B cell (primary cell): Measurements from ENCODE around the gene ZNF329. TPM values are rescaled to one million over a fixed set of nuclear protein-coding genes. Genes with fewer than 3 reads are reported as not detected.

Experiments used
- ATAC-seq: fragments of 200-7000 bp; cut with Tn5 transposase; one replicate; pipeline ENCODE4 v1.10.0; 2021; ENCODE audit warnings: low read depth, mild to moderate bottlenecking, moderate number of reproducible peaks, moderate library complexity
- CTCF ChIA-PET: fragments of 350-600 bp; sonication (Branson Sonifier 250); formaldehyde crosslinking; loops from one replicate; lab custom pipeline; 2021; ENCODE audit warnings: antibody characterized with exemption, inconsistent platforms; lab: Charles Lee
- POLR2A ChIA-PET: fragments of 350-600 bp; sonication (Branson Sonifier 250); formaldehyde crosslinking; loops from one replicate; lab custom pipeline; 2021; ENCODE audit warnings: antibody characterized with exemption; lab: Charles Lee
- DNase-seq: peaks from one replicate; pipeline ENCODE4 v3.0.0; 2013
- H2AFZ ChIP-seq: 2 replicates; pipeline ENCODE4 v1.6.1; 2012; ENCODE audit warnings: mild to moderate bottlenecking, low read depth, low read length; ENCODE audit not compliant: insufficient read depth, poor library complexity, severe bottlenecking
- H3K27ac ChIP-seq, 2 donors: 1 replicate in 1 of 2; 2 replicates in 1 of 2; pipeline ENCODE4 v1.5.1; 2012 to 2013; ENCODE audit warnings: low read length in 2 of 2, mild to moderate bottlenecking in 2 of 2, moderate library complexity in 1 of 2
- H3K27me3 ChIP-seq, 4 experiments: fragments of 200-600 bp in 1 of 4; sonication (generic) in 1 of 4; replicated peaks in 1 of 4; 1 replicate in 2 of 4; 2 replicates in 2 of 4; pipeline versions ENCODE4 v1.6.1 to v1.7.0; 2013 to 2016; ENCODE audit warnings: low read length in 3 of 4, mild to moderate bottlenecking in 2 of 4, mixed read lengths in 1 of 4, moderate library complexity in 1 of 4; ENCODE audit not compliant: insufficient read depth in 4 of 4, control insufficient read depth in 3 of 4; ENCODE audit errors: control extremely low read depth in 1 of 4
- H3K36me3 ChIP-seq, 2 experiments: replicated peaks in 1 of 2; 1 replicate in 1 of 2; 2 replicates in 1 of 2; pipeline versions ENCODE4 v1.6.1 to v1.7.1; 2013; ENCODE audit warnings: low read length in 1 of 2; ENCODE audit not compliant: insufficient read depth in 2 of 2, control insufficient read depth in 1 of 2; ENCODE audit errors: control extremely low read depth in 1 of 2, extremely low read depth in 1 of 2
- H3K4me1 ChIP-seq, 2 donors: fragments of 200-600 bp in 1 of 2; sonication (generic) in 1 of 2; 1 replicate in 1 of 2; 2 replicates in 1 of 2; pipeline versions ENCODE4 v1.5.1 to v1.6.1; 2013 to 2017; ENCODE audit warnings: low read length in 2 of 2; ENCODE audit not compliant: control insufficient read depth in 2 of 2, insufficient read depth in 2 of 2
- H3K4me2 ChIP-seq: replicated peaks from 2 replicates; pipeline ENCODE3; 2012; ENCODE audit warnings: mild to moderate bottlenecking, low read depth, low read length; ENCODE audit not compliant: poor library complexity, severe bottlenecking
- H3K4me3 ChIP-seq, 5 experiments: fragments of 200-600 bp in 1 of 5; sonication (generic) in 1 of 5; 1 replicate in 3 of 5; 2 replicates in 2 of 5; pipeline versions ENCODE4 v1.5.1 to v1.7.0; 2011 to 2016; ENCODE audit warnings: low read length in 4 of 5, mild to moderate bottlenecking in 4 of 5, low read depth in 2 of 5, control low read depth in 1 of 5, moderate library complexity in 1 of 5; ENCODE audit not compliant: insufficient read depth in 1 of 5; ENCODE audit errors: control extremely low read depth in 1 of 5, extremely low read depth in 1 of 5
- H3K79me2 ChIP-seq: fragments of 200-600 bp; sonication (generic); one replicate; pipeline ENCODE4 v1.6.0; 2016; ENCODE audit warnings: low read length; ENCODE audit not compliant: control insufficient read depth, insufficient read depth
- H3K9ac ChIP-seq: fragments of 200-600 bp; sonication (generic); 2 replicates; pipeline ENCODE4 v1.6.1; 2017; ENCODE audit warnings: mild to moderate bottlenecking, low read length, moderate library complexity
- H3K9me3 ChIP-seq, 3 donors: one replicate each; pipeline versions ENCODE4 v1.6.1 to v1.7.1; 2013; ENCODE audit warnings: low read length in 2 of 3; ENCODE audit not compliant: control insufficient read depth in 2 of 3, insufficient read depth in 1 of 3; ENCODE audit errors: control extremely low read depth in 1 of 3
- H4K20me1 ChIP-seq: 2 replicates; pipeline ENCODE4 v1.6.0; 2012; ENCODE audit warnings: mild to moderate bottlenecking, low read length; ENCODE audit not compliant: insufficient read depth, control insufficient read depth, poor library complexity, severe bottlenecking
- H3K27ac Mint-ChIP-seq: one replicate; pipeline ENCODE4 v1.8.0; 2021; ENCODE audit warnings: mixed read lengths
- H3K27me3 Mint-ChIP-seq: one replicate; pipeline ENCODE4 v1.8.0; 2021; ENCODE audit warnings: mixed read lengths
- H3K4me1 Mint-ChIP-seq: one replicate; pipeline ENCODE4 v1.8.0; 2021; ENCODE audit warnings: mixed read lengths
- H3K4me3 Mint-ChIP-seq: one replicate; pipeline ENCODE4 v1.8.0; 2021; ENCODE audit warnings: mixed read lengths
- H3K9me3 Mint-ChIP-seq: one replicate; pipeline ENCODE4 v1.8.0; 2022; ENCODE audit warnings: mixed read lengths; ENCODE audit not compliant: insufficient read depth
- EZH2 ChIP-seq: IDR thresholded peaks from 2 replicates; pipeline ENCODE4 v1.6.1; 2012; ENCODE audit warnings: borderline replicate concordance, low read depth, mild to moderate bottlenecking, moderate library complexity, low read length; ENCODE audit not compliant: insufficient read depth, poor library complexity, severe bottlenecking
- WGBS: methylation state at CpG from one replicate; pipeline ENCODE4 v1.1.5; 2013; ENCODE audit warnings: missing lambda C conversion rate; ENCODE audit not compliant: insufficient coverage; 5-methylcytosine and 5-hydroxymethylcytosine counted together
- intact Hi-C: fragments of 100-400 bp; cut with micrococcal nuclease; formaldehyde crosslinking; loops from one replicate; pipeline ENCODE4 v1.10.0; 2022
- polyA plus RNA-seq: library from polyadenylated mRNA; depleted of rRNA; stranded (reverse); fragments of >200 nt; gene quantifications from 2 replicates; pipeline ENCODE4 v1.2.3, GENCODE V29; 2012
- total RNA-seq, 2 donors: library from RNA; stranded (reverse); fragments of 120-200 nt in 1 of 2; gene quantifications; 1 replicate in 1 of 2; 2 replicates in 1 of 2; pipeline versions ENCODE4 v1.2.3 to v1.2.4, GENCODE V29; 2013 to 2022
- TF ChIP-seq, protein P1 (sequence below): fragments of 200-600 bp; IDR thresholded peaks from one replicate; pipeline ENCODE4 v1.8.0; 2022; ENCODE audit warnings: antibody characterized with exemption, mild to moderate bottlenecking

Gene ZNF329
- total and polyA plus RNA-seq, 2 donors (not counting 1 experiment from before 2014, with no cell fraction given), result 5.4 to 12.5 TPM

DNA sequence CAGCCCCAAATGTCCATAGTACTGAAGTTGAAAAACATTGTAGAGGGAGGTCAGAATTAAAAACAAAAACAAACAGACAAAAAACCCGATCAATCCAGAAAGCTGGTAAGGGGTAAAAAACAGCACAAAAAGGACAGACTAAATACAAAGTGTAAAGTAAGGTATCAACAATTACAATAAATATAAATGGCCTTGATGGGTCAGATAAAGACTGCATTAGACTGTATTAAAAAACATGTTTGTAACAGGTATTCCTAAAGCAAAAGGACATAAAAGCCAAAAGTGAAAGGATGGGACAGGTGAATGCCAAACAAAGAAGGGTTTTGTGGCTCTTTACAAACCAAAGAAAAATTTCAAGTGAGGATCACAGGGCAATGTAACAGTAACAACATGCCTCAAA is 16.3 kb downstream of the ZNF329 start:
- H3K9me3 ChIP-seq, result peaks cover 11 to 86% (median 68%) of the 10 kb centered on the region in 3 donors
- H3K9me3 Mint-ChIP-seq, result peaks cover 22% of the 10 kb centered on the region
- H3K27me3 Mint-ChIP-seq, result no peaks in the 10 kb centered on the region
- H3K9ac ChIP-seq, result no peak overlapping the region
- no peaks in the 10 kb centered on the region for H3K79me2 ChIP-seq
- H3K4me1 Mint-ChIP-seq, result no peaks in the 10 kb centered on the region
- WGBS, result no CpG with 5 or more reads among the region's 1 CpG
- ATAC-seq, result no peak
- no peak overlapping the region for H3K4me3 Mint-ChIP-seq
- no peaks in the 10 kb centered on the region for H3K27me3 ChIP-seq
- no peak overlapping the region for H3K27ac ChIP-seq
- no peak overlapping the region for H2AFZ ChIP-seq
- POLR2A ChIA-PET, result no interaction called here
- no peak overlapping the region for H3K4me2 ChIP-seq
- TF ChIP-seq, protein P1, sequence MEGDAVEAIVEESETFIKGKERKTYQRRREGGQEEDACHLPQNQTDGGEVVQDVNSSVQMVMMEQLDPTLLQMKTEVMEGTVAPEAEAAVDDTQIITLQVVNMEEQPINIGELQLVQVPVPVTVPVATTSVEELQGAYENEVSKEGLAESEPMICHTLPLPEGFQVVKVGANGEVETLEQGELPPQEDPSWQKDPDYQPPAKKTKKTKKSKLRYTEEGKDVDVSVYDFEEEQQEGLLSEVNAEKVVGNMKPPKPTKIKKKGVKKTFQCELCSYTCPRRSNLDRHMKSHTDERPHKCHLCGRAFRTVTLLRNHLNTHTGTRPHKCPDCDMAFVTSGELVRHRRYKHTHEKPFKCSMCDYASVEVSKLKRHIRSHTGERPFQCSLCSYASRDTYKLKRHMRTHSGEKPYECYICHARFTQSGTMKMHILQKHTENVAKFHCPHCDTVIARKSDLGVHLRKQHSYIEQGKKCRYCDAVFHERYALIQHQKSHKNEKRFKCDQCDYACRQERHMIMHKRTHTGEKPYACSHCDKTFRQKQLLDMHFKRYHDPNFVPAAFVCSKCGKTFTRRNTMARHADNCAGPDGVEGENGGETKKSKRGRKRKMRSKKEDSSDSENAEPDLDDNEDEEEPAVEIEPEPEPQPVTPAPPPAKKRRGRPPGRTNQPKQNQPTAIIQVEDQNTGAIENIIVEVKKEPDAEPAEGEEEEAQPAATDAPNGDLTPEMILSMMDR, result no peak
- TF ChIP-seq EZH2, result no peak
- H3K4me3 ChIP-seq, result no peak overlapping the region
- H3K4me1 ChIP-seq, result no peaks in the 10 kb centered on the region
- H3K27ac Mint-ChIP-seq, result no peak overlapping the region
- no peak for DNase-seq
- CTCF ChIA-PET, result no interaction called here
- H3K36me3 ChIP-seq, result peaks cover 8 to 64% of the 10 kb centered on the region in 2 experiments
- H4K20me1 ChIP-seq, result no peaks in the 10 kb centered on the region
- intact Hi-C loops, result no loop called here

DNA sequence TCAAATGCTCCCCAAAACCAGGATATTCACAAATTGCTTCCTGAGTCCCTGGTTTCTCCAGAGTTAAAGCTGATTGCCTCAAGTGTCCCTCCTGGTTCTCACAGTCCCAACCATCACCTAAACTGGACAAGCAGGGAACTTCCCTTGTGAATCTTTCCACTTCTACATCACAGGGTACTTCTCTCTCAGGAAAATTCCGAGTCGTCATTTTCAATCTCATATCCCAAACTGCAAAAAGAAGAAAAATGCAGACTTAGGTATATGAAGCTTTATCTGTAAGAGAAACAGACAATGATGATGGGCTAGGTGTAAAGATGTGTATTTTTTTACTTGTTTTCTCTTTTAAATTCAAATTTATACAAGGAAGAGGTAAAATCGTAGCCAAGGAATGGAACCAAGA is 21.3 kb downstream of the ZNF329 start:
- H3K9ac ChIP-seq, result peak overlapping the region; percentile 10
- TF ChIP-seq EZH2, result no peak
- TF ChIP-seq, protein P1, result no peak
- intact Hi-C loops, result no loop called here
- CTCF ChIA-PET, result no interaction called here
- H3K4me1 ChIP-seq, result no peaks in the 10 kb centered on the region
- H2AFZ ChIP-seq, result no peak overlapping the region
- peaks cover 2 to 51% of the 10 kb centered on the region in 2 experiments for H3K36me3 ChIP-seq
- H3K4me2 ChIP-seq, result no peak overlapping the region
- H3K9me3 ChIP-seq, result peaks cover 16 to 91% (median 83%) of the 10 kb centered on the region in 3 donors
- H3K79me2 ChIP-seq, result no peaks in the 10 kb centered on the region
- H3K9me3 Mint-ChIP-seq, result peaks cover 23% of the 10 kb centered on the region
- no peaks in the 10 kb centered on the region for H3K27me3 Mint-ChIP-seq
- H3K27ac ChIP-seq, result no peak overlapping the region
- no peaks in the 10 kb centered on the region for H3K4me1 Mint-ChIP-seq
- H3K27me3 ChIP-seq, result no peaks in the 10 kb centered on the region
- no peak overlapping the region for H3K4me3 Mint-ChIP-seq
- no peaks in the 10 kb centered on the region for H4K20me1 ChIP-seq
- H3K27ac Mint-ChIP-seq, result no peak overlapping the region
- POLR2A ChIA-PET, result no interaction called here
- peak overlapping the region in 1 of 5 experiments; percentile 42 for H3K4me3 ChIP-seq
- DNase-seq (no peak), ATAC-seq (no peak)
- no CpG with 5 or more reads among the region's 3 CpGs for WGBS
